HTR-8/SVneo (cell line): ENCODE data around the gene GLYATL2.

Experiments
- DNase-seq: peaks from one replicate; pipeline ENCODE4 v3.0.0; 2011; ENCODE audit warnings: low spot score, mixed read lengths; ENCODE audit not compliant: insufficient read length
- FAIRE-seq: peaks from 2 replicates; lab custom pipeline; 2011; peaks lifted over from hg19 to GRCh38; lab: Jason Lieb, UNC

The GLYATL2 gene, protein sequence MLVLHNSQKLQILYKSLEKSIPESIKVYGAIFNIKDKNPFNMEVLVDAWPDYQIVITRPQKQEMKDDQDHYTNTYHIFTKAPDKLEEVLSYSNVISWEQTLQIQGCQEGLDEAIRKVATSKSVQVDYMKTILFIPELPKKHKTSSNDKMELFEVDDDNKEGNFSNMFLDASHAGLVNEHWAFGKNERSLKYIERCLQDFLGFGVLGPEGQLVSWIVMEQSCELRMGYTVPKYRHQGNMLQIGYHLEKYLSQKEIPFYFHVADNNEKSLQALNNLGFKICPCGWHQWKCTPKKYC

DNA sequence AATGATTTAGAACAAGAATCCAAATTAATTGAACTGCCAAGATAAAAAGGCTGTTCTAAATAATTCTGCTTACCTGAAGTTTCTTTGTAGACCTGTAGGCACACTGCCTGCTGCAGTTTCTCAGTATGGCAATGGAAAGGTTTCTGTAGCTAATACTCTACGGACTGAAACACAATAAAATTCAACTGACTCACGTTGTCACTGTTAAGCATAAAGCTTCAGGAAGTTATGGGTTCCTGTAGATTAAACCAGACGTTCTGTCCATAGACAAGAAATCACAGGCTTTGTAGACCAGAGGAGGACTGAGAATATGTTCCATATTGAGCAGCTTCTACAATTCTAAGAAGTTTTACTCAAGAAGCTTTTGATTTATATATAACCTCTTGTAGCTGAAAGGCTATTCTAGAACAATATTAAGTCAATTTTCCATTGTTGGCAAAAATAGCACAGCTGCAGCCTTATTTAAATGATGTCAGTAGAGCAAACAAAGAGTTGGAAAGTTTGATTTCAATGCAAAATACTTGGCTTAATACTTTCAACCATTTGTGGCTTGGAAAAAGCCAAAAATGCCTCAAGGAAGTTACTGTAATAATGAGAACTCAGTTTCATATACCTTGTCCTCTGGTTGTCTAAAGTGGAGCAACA, at the start of gene GLYATL2:
Gene GLYATL2, minus strand, starts transcription at position 344 of the 645 bp plus-strand sequence. CDS start 5,092 bp downstream, outside the sequence.
- DNase-seq (no peak), FAIRE-seq (no peak)

DNA sequence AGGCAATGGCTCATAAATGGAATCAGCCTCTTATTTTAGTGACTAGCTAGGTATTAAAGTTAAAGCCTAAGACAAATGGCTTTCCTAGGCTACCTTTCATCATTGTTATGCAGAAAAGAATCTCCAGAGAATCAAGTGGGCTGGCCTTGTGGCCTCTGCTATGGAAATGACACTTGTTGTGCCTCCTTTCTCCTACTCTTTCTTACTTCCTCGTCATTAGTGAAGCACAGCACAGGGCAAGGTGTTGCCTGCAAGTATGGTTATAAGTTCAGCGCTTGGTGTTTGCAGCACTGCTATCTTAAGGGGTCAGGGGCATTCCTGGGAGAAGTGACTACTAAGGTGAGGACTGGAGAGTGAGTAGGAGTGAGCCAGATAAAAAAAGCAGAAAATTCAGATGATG, 49.4 kb upstream of the GLYATL2 start:
- DNase-seq, result no peak
- no peak for FAIRE-seq

DNA sequence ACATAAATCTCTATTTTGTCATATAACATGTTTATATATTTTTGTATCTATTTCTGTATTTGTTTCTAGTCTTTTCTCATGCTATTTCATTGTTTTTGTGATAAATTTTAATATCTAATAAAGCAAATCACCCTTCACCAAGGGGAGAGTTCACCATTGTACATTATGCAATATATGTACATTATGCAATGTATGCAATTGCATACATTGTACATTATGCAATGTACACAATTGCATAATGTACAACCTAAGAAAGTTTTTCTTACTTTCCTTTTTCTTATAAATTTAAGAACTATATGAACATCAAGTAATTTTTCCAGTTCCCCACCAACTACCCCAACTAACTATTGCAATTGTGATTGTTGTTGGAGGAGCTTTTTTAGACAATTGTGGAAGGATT, 44.1 kb upstream of the GLYATL2 start:
- FAIRE-seq, result no peak
- DNase-seq, result no peak

DNA sequence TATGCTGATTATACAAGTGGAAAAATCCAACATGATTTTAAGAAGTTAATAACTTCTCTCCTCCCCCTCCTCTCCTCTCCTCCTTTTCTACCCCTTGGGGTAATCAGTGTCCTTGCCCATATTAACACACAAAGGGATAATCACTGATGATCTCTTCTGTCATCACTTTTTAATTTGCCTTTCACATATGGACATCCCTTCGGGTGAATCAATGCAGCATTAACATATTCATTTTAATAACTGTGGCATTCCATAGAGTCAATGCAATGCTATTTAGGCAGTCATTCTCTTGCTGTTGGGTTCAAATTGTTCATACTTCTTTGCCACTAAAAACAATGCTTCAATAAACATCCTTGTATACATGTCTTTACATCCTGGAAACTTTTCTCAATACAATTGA, 42.9 kb upstream of the GLYATL2 start:
- FAIRE-seq, result no peak
- DNase-seq, result no peak

DNA sequence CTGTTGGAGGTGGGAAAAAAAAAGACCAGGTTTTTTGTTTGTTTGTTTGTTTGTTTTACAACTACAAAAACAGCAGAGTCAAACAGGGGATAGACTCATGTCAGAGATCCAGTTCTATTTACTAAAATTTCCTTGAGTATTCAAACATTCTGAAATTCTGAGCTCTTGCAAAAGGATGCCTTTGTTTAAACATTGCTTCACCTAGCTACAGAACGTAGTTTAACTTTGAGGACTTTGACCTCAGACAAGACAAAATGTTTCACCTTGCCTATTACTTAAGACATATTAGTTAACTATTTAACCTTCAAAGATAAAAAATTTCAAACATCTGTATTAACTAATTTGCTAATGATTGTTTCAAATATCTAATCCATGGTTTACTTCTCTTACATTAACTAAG, 36.1 kb upstream of the GLYATL2 start:
- FAIRE-seq, result no peak
- DNase-seq, result no peak

DNA sequence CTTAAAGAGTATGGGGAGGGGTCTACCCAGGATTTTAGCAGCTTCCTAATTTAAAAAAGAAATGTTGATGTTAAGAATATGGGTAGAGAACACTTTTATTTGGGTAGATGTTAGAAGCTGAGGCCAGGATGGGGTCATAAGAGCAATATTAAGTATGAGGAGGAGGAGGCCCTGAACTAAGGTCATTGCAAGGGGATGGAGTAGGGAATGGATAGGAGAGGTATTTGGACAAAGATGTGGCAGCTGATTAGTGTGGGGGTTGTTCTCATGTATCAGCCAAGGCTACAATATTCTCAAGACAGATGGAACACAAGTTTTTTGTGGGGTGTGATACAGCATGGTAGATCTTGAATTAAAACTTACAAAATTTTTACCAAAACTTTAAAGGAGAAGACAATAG, 35.7 kb upstream of the GLYATL2 start:
- DNase-seq (no peak), FAIRE-seq (no peak)

DNA sequence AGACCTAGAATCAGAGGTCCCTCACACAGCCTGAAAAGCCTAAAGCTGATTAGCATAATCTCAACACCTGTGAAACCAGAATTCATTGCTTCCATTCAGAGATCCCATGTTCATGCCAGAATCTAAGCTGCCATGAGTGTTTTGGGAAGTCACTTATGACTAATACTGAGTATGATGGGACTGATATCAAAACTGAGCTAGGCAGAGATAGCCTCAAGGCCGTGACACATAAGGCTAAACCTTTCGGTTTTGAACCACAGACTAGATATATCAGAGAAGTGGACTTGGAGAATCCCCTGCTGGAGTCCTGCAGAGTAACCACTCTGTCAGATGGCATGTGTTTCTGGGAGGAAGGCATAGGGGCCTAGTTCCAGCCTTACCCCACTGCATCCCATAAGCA, 23.1 kb upstream of the GLYATL2 start:
- DNase-seq, result no peak
- FAIRE-seq, result no peak

DNA sequence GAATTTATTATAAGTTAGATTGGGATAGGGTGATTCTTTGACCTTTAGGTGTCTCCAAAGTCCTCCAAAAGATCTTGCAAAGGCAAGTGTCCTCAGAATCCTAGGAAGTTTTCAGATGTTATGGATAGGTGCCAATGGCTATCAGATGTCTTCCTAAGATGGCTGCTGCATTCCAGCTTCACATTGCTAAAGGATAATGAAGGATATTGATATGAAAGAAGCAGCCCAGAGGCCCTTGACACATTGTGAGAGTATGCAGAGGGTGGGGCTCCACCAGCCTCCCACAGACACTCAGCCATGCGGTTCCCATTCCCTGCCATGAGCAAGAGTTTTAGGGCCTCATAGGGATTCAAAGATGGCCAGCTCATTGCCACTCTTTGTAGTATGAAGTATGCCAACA, 22.3 kb upstream of the GLYATL2 start:
- FAIRE-seq (no peak), DNase-seq (no peak)

DNA sequence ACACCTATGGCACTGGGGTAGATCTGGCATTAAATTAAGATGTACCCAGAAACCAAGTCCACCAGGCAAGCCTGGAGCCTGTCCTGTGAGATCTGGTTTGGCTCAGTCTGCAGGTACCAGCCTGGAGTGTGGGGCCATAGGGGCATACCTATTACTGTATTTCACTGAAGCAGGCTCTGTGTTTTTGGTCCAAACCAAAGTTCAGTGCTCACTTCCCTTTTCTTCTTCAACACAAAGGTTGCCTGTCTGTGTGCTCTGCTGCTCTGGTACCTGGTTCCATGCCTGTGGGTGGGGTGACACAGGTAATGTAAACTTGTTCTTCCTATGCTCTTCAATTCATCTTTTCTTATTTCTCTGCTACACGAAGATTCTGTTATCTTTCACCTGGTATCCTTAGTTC, 19.8 kb upstream of the GLYATL2 start:
- no peak for FAIRE-seq

DNA sequence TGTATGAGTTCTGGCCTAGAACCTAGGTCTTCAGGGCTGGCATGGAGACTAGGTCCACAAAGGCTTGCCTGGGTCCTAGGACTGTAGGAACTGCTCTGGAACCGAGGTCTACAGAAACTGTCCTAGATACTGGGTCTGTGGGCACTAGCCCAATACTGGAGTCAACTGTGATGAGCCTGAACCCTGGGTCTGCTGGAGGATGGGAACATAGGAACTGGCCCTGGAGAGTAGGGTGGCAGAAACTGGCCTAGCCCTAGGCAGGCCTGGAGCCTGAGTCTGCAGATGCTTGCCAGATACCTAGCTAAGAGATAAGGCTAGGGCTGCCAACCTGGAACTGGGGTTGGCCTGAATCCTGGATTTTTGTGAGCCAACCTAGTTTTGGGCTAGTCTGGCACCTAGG, 19.2 kb upstream of the GLYATL2 start:
- FAIRE-seq (no peak), DNase-seq (no peak)

More for the DNA sequence above, 19.8 kb upstream of the GLYATL2 start:
- DNase-seq, result no peak

DNA sequence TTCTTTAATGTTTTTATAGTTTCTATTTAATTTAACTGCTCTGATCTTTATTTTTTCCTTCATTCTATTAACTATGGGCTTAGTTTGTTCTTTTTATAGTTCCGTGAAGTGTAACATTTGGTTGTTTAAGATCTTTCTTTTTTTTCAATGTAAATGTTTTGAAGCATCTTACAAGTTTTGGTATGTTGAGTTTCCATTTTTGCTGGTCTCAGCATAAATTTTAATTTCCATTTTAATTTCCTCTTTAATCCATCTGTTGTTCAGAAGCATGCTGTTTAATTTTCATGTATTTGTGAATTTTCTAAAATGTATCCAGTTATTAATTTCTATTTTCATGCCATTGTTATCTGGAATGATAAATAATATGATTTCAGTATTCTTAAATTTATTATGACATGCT, 17.0 kb upstream of the GLYATL2 start:
- DNase-seq, result no peak
- FAIRE-seq, result no peak

DNA sequence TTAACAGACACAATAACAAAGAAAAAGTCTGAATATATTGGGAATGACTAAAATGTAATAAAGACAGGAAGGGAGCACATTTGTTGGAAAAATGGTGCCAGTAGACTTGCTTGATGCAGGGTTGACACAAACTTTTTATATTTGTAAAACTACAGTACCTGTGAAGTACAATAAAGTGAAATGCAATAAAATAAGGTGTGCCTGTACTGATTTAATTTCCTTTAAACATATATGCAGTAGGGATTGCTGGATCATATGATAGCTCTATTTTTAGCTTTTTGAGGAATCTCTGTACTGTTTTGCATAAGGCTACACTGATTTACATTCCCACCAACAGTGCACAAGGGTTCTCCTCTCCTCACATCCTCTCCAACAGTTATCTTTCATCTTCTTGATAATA, 12.3 kb upstream of the GLYATL2 start:
- FAIRE-seq (no peak), DNase-seq (no peak)

DNA sequence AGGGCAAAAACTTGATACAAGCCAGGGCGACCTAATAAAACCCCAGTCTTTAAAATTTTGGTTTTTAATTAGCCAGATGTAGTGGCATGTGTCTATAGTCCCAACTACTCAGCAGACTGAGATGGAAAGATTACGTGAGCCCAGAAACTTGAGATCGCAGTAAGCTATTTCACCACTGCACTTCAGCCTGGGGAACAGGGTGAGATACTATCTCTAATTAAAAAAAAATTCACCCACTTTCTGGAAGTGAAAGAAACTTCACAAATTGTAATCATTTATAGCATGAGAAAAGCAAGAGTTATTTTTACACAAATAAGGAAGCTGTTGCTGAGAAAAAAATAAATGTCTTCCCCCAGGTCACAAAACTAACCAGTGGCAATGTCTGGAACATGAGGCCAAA, 882 bp upstream of the GLYATL2 start:
- FAIRE-seq (no peak), DNase-seq (no peak)

DNA sequence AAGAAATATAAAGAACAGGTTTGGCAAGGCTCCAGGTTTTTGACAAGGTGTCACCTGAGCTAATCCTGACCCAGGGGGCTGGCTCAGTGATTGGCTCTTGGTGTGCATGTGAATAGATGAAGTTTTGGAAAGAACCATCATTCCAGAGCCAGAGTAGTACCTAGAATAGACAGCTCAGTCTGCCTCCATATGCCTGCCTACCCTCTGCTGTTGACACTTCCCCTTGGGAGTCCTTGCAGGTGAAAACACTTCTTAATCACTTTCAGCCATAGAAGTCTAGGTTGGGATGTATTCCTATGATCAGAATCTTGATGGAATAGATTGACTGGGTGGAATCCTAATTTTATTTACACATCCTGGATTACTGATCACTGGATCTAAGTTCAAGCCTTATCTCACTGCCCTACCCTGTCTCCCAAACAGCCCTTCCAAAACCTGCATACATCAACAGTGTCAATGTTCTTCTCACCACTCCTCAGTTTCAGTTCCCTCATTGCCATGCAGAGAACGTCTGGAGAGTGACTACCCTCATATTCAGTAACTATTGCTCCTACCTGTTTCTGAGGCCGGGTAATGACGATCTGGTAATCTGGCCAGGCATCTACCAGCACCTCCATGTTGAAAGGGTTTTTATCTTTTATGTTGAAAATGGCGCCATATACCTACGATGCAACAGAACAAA, 6.7 kb downstream of the GLYATL2 start:
- FAIRE-seq, result no peak

DNA sequence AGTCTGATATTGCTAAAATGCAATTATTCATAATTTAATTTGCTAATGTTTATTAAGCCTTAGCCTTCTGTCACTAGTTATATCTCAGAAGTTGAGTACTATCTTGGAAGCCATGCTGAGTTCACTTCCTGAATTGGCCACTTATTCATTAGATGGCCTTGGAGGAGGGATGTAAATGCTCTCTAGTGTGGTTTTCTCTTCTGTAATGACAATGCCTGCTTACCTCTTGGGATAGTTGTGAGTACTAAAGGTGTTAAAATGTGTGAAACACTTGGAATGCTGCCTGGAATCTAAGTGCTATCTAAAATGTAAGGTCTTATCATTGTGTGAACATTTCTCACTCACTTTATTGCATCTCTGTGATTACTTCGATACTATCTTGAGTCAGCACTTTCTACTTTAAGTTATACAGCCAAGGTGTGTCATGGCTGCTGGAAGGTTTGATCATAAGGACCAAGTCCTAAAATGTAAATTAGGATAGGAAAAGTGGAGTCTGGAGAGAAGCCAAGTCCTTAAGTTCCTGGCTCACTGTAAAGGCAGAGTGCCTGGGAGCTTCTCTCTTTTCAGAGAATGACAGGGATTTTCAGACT, 12.4 kb downstream of the GLYATL2 start:
- DNase-seq (no peak), FAIRE-seq (no peak)

More for the DNA sequence above, 6.7 kb downstream of the GLYATL2 start:
- no peak for DNase-seq

DNA sequence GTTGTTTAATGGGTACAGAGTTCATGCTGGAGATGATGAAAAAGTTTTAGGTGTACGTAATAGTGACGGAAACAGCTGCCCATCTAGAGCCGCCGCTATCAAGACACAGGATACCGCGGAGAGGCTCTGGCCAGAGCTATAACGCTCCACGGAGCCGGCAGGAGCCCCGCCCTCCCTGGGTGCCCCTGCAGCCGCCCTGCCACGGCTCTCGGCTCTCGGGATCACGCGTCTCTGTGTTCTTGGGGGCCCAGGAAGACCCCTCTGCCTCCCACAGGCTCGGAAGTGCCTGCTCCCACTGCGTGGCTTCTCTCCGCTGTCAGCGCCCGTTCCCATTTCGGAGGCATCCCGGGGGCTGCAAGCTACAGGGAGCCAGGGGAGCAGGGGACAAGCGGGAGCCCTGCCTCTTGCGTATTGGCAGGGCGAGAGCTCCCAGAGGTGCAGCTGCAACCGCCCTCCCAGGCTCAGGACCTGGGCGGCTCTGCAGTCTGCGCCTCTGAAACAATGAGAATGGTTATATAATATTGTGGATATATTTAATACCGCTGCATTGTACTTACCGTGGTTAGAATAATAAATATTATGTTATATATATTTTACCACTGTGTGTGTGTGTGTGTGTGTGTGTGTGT, 13.7 kb downstream of the GLYATL2 start:
- FAIRE-seq, result no peak

DNA sequence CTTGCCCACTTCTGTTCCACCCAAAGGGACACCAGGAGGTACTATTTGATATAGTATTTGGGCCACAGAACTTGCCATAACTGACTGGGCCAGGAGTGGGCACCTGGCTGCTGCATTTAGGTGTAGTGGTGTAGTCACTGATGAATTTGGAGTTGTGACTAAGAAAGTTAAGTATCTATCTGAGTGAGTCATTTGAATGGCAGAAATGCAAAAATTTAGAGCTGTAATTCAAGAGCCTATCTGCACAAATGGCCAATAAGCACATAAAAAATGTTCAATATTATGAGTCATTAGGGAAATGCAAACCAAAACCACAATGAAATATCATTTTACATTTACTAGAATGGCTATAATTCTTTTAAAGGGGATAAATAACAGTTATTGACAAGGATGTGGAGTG, 14.7 kb downstream of the GLYATL2 start:
- FAIRE-seq, result no peak
- peak; percentile 27 for DNase-seq

More for the DNA sequence above, 13.7 kb downstream of the GLYATL2 start:
- DNase-seq, result no peak

DNA sequence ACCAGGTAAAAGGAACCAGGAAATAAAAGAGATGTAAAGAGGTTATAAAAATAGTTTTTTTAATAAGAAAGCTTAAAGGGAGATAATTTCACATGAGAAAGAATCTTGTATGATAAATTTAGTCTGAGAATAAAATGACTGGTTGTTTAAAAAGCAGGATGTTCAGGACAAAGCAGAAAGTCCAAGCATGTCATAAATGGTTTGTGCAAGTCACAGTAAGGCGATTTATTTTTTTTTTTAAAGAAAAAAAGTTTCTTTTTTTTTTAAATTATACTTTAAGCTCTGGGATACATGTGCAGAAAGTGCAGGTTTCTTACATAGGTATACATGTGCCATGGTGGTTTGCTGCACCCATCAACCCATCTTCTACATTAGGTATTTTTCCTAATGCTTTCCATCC, 30.8 kb downstream of the GLYATL2 start:
- no peak for FAIRE-seq
- no peak for DNase-seq

DNA sequence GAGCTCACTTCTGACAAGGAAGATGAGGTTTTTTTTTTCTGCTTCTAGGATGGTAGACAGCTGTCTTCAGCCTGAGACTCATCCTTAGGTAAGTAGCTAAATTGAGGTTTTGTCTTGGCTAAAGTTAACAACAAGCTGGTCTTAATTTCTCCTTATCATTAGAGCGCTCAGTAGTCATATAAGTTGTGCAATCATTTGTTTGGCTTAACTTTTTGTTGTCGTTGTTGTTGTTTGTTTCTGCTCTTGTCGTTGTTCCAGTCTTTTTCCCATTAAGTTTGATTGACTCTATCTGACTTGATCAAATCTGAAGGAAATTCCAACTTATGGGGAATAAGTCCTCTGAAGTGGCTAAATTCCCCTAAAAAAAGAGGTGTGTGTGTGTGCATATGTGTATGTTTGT, 33.0 kb downstream of the GLYATL2 start:
- DNase-seq, result no peak
- FAIRE-seq, result no peak

DNA sequence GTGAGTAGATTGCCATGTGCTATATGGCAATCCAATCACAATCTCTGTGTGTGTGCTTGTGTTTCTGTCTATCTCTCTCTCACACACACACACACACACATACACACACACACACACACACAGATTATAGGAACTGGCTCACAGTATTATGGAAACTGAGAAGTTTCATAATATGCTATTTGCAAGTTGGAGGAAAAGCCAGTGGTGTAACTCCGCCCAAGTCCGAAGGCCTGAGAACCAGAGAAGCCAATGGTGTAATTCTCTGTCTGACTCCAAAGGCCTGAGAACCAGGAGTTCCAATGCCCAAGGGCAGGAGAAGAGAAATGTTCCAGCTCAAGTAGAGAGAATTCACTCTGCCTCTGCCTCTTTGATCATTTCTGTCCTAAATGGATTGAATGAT, 37.2 kb downstream of the GLYATL2 start:
- FAIRE-seq (no peak), DNase-seq (no peak)

DNA sequence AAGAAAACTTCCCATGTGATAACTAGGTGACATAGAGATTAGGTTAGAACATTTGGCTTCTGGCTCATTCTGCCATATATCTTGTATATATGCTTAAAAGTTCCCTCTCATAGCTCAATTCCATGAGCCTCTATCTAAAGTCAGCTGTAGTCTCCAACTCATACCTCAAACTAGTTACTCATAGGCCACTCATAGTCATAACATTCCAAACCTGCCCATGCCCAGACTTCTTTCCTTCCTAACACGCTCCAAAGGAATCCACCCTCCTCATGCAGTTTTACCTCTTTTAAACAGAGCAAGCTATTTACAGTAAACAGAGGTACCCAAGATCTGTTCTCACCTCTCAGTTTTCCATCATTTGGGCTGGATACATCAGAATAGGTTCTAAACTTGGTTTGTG, 39.4 kb downstream of the GLYATL2 start:
- no peak for FAIRE-seq
- DNase-seq, result no peak
